K562 (cell line): ENCODE data around the gene ADRA2A. TPM values are rescaled to one million over a fixed set of nuclear protein-coding genes. Genes with fewer than 3 reads are reported as not detected.

ENCODE experiments used
- ATAC-seq: fragments of 200-7000 bp; cut with Tn5 transposase; 3 replicates; pipeline ENCODE4 v1.9.1; 2020; ENCODE audit warnings: moderate library complexity
- BruUV-seq: library from RNA; stranded (reverse); fragments of 400-500 nt; replicated peaks from 2 replicates; lab custom pipeline; 2021; lab: Mats Ljungman, UMichigan
- CTCF ChIA-PET: fragments of 300-600 bp; formaldehyde crosslinking; extraction: SDS; loops from one replicate; lab custom pipeline; 2021; ENCODE audit warnings: low intra/inter-chr PET ratio; lab: Yijun Ruan, JAX
- POLR2A ChIA-PET: fragments of 300-600, 350-650 bp; sonication (Branson Sonifier 250); formaldehyde crosslinking; extraction: SDS; loops from one replicate; lab custom pipeline; 2021; ENCODE audit warnings: antibody characterized with exemption, inconsistent platforms; lab: Yijun Ruan, JAX
- DNase-seq, 4 experiments: peaks; one replicate each; pipeline versions ENCODE4 v3.0.0 to v3.0.0-alpha.2; 2011 to 2018; ENCODE audit warnings: low spot score in 3 of 4, mixed read lengths in 3 of 4; ENCODE audit errors: extremely low read depth in 1 of 4
- FAIRE-seq: peaks from 2 replicates; lab custom pipeline; 2011; peaks lifted over from hg19 to GRCh38; lab: Jason Lieb, UNC
- H2AFZ ChIP-seq: 2 replicates; pipeline ENCODE4 v1.6.0; 2011; ENCODE audit warnings: low read depth, low read length, control low read depth, inconsistent platforms
- H3K27ac ChIP-seq: fragments of 200-600 bp; 3 replicates; pipeline ENCODE4 v1.8.0; 2011; ENCODE audit warnings: low read depth, mild to moderate bottlenecking, control low read depth, inconsistent platforms, low read length, moderate library complexity, mixed read lengths; ENCODE audit errors: extremely low read depth
- H3K27me3 ChIP-seq, 2 experiments: fragments of 300-600 bp in 1 of 2; 2 replicates in 1 of 2; 3 replicates in 1 of 2; pipeline versions ENCODE4 v1.6.0 to v1.8.0; 2011; ENCODE audit warnings: inconsistent platforms in 2 of 2, low read length in 2 of 2, mild to moderate bottlenecking in 1 of 2, mixed read lengths in 1 of 2, moderate library complexity in 1 of 2; ENCODE audit not compliant: control insufficient read depth in 2 of 2, insufficient read depth in 2 of 2
- H3K36me3 ChIP-seq: fragments of 300-600 bp; 3 replicates; pipeline ENCODE4 v1.8.0; 2011; ENCODE audit warnings: mild to moderate bottlenecking, low read length, inconsistent platforms; ENCODE audit not compliant: control insufficient read depth, insufficient read depth
- H3K4me1 ChIP-seq, 2 experiments: fragments of 200-600 bp in 1 of 2; replicated peaks in 1 of 2; 2 replicates in 1 of 2; 3 replicates in 1 of 2; pipeline versions ENCODE4 v1.5.1 to v1.8.0; 2011; ENCODE audit warnings: inconsistent platforms in 2 of 2, low read length in 2 of 2, mild to moderate bottlenecking in 1 of 2, mixed read lengths in 1 of 2, moderate library complexity in 1 of 2; ENCODE audit not compliant: control insufficient read depth in 2 of 2, insufficient read depth in 2 of 2
- H3K4me2 ChIP-seq: 2 replicates; pipeline ENCODE4 v1.6.1; 2011; ENCODE audit warnings: low read length, control low read depth, inconsistent platforms, mixed read lengths; ENCODE audit not compliant: insufficient read depth
- H3K4me3 ChIP-seq: fragments of 200-600 bp; sonication (generic), shearing (Covaris generic); 2 replicates; pipeline ENCODE4 v1.5.1; 2016; ENCODE audit warnings: control low read depth, inconsistent platforms
- H3K79me2 ChIP-seq: fragments of 200-600 bp; 3 replicates; pipeline ENCODE4 v1.8.0; 2011; ENCODE audit warnings: low read length, inconsistent platforms; ENCODE audit not compliant: control insufficient read depth, insufficient read depth
- H3K9ac ChIP-seq, 2 experiments: 2 replicates each; pipeline versions ENCODE4 v1.6.0 to v1.6.1; 2011; ENCODE audit warnings: low read depth in 2 of 2, low read length in 2 of 2, control low read depth in 1 of 2, inconsistent platforms in 1 of 2, mild to moderate bottlenecking in 1 of 2, mixed read lengths in 1 of 2; ENCODE audit not compliant: insufficient read depth in 1 of 2
- H3K9me1 ChIP-seq: one replicate; pipeline ENCODE4 v1.6.0; 2011; ENCODE audit warnings: inconsistent platforms, mild to moderate bottlenecking, low read length, moderate library complexity; ENCODE audit not compliant: control insufficient read depth, insufficient read depth
- H3K9me3 ChIP-seq: replicated peaks from 2 replicates; pipeline ENCODE4 v1.5.1; 2011; ENCODE audit warnings: low read depth, low read length, inconsistent platforms; ENCODE audit not compliant: control insufficient read depth, insufficient read depth
- H4K20me1 ChIP-seq: replicated peaks from 2 replicates; pipeline ENCODE4 v1.6.1; 2011; ENCODE audit warnings: low read length, inconsistent platforms, mixed read lengths; ENCODE audit not compliant: control insufficient read depth, insufficient read depth
- EGR1 ChIP-seq: fragments of 450-650 bp; conservative IDR thresholded peaks from 2 replicates; pipeline ENCODE4 v1.6.1; 2017; ENCODE audit warnings: mild to moderate bottlenecking
- GATA2 ChIP-seq: sonication (generic); formaldehyde crosslinking; IDR thresholded peaks from 2 replicates; pipeline ENCODE4 v1.4.0; 2020; ENCODE audit warnings: mild to moderate bottlenecking, missing genetic modification reagents
- GTF3C2 ChIP-seq: IDR thresholded peaks from 3 replicates; pipeline ENCODE4 v1.6.1; 2011; ENCODE audit warnings: borderline replicate concordance, mild to moderate bottlenecking, moderate library complexity; ENCODE audit not compliant: insufficient read length; ENCODE audit errors: extremely low read depth
- HMBOX1 ChIP-seq: sonication (generic); IDR thresholded peaks from 2 replicates; pipeline ENCODE4 v1.6.1; 2016
- HNRNPH1 ChIP-seq: fragments of 200-400 bp; formaldehyde crosslinking; optimal IDR thresholded peaks from 2 replicates; pipeline ENCODE3; 2017; ENCODE audit warnings: low read depth, mild to moderate bottlenecking, low read length, moderate library complexity
- U2AF2 ChIP-seq: fragments of 200-400 bp; formaldehyde crosslinking; optimal IDR thresholded peaks from 2 replicates; pipeline ENCODE3; 2017; ENCODE audit warnings: low read depth, mild to moderate bottlenecking, low read length
- ZFP36 ChIP-seq: fragments of 150-350 bp; IDR thresholded peaks from 2 replicates; pipeline ENCODE4 v1.6.1; 2018; ENCODE audit warnings: low read length, low read depth; ENCODE audit not compliant: partially characterized antibody
- WGBS: fragments of 100-300 bp; shearing (Covaris generic); methylation state at CpG from one replicate; pipeline ENCODE4 v1.1.6; 2016; ENCODE audit warnings: low coverage, mixed read lengths; ENCODE audit not compliant: insufficient coverage; ENCODE audit errors: missing lambda C conversion rate; 5-methylcytosine and 5-hydroxymethylcytosine counted together
- in situ Hi-C: fragments of 300-500 bp; cut with MboI; formaldehyde crosslinking; loops from 4 replicates; pipeline ENCODE4 v1.15.0; 2018; ENCODE audit warnings: inconsistent platforms, mixed read lengths
- intact Hi-C: fragments of 100-400 bp; cut with micrococcal nuclease; formaldehyde crosslinking; loops from 2 replicates; pipeline ENCODE4 v1.14.2; 2022
- polyA plus RNA-seq, 8 experiments: library from polyadenylated mRNA; depleted of rRNA in 4 of 8; stranded (reverse) in 5 of 8; unstranded in 3 of 8; fragments of >200 nt; fragmentation: Nextera tagmentation in 2 of 8; fragmentation: Illumina TruSeq in 1 of 8; extraction: Ambion mirVana in 2 of 8; extraction: Trizol in 1 of 8; gene quantifications; 2 replicates each; pipeline versions ENCODE4 v1.2.1 to v1.2.3, GENCODE V29; 2011 to 2014; ENCODE audit warnings: inconsistent platforms in 1 of 8, missing spikeins in 1 of 8
- total RNA-seq, 7 experiments: library from RNA; depleted of rRNA in 6 of 7; stranded (reverse); fragments of >200 nt in 6 of 7; fragmentation: Illumina TruSeq in 2 of 7; extraction: Trizol in 2 of 7; gene quantifications; 2 replicates each; pipeline versions ENCODE4 v1.2.1 to v1.2.3, GENCODE V29; 2011 to 2021; ENCODE audit warnings: low replicate concordance in 1 of 7

ADRA2A gene
- total and polyA plus RNA-seq, 9 of the 15 experiments (the other 6 are each of a cell fraction or from before 2014, with no cell fraction given) = not detected

GRCh38 chr10:111078505-111079185, 1.8 kb downstream of the ADRA2A start:
- Histone ChIP-seq H3K27me3 (no peaks in the 10 kb centered on the region), H3K4me3 (no peak overlapping the region), H3K9me3 (no peaks in the 10 kb centered on the region), H3K9ac (no peak overlapping the region), H2AFZ (no peak overlapping the region), H3K27ac (no peak overlapping the region), H3K36me3 (no peaks in the 10 kb centered on the region), H3K4me1 (peaks cover 0 to 9% of the 10 kb centered on the region in 2 experiments; a peak in 1 of 5 replicates), H3K4me2 (no peak overlapping the region), H3K9me1 (no peaks in the 10 kb centered on the region), H4K20me1 (no peaks in the 10 kb centered on the region), H3K79me2 (no peaks in the 10 kb centered on the region)
- ATAC-seq (no peak), DNase-seq (no peak), FAIRE-seq (no peak)
- POLR2A ChIA-PET = no interaction called here
- intact Hi-C loops (no loop called here), in situ Hi-C loops (no loop called here)
- CTCF ChIA-PET = interaction anchor here (0.7 kb wide), 1 partner anchor 129 kb away, joined by 3 read pairs; no protein-coding TSS in a partner anchor
- TF ChIP-seq U2AF2 = no peak
- no peak for TF ChIP-seq HNRNPH1
- no peak for TF ChIP-seq EGR1
- TF ChIP-seq GTF3C2 = no peak
- no peak for TF ChIP-seq HMBOX1
- TF ChIP-seq GATA2 = no peak
- no peak for TF ChIP-seq ZFP36
- BruUV-seq = no TSS peak
- WGBS = 80% methylated on average over 4 of the region's 104 CpGs
